Hematopoietic multipotent progenitor cell treated with erythropoietin and hydrocortisone succinate and interleukin-3 and kit ligand, for 6 days (in vitro differentiated cells): ENCODE results near the gene KRTAP5-10.
"Not testable (repeated sequence)": the region's sequence is repeated elsewhere in the genome, so short reads cannot be mapped to it uniquely, and the experiment has no call there.

Experiments
- DNase-seq: peaks from one replicate; pipeline ENCODE4 v3.0.0-alpha.2; 2015

KRTAP5-10 gene

DNA sequence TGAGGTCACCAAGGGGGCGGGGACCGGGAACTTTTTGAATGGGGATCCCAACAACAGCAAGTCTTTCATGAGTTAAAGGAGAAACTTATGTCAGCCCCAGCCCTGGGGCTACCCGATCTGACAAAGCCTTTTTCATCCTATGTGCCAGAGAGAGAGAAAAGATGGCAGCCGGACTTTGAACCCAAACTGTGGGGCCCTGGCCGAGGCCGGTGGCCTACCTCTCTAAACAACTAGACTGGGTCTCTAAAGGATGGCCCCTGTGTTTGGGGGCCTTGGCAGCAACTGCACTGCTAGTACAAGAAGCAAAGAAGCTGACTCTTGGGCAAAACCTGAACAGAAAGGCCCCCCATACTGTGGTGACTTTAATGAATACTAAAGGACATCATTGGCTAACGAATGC lies 48.6 kb downstream of the KRTAP5-10 start:
- DNase-seq = not testable (repeated sequence)

DNA sequence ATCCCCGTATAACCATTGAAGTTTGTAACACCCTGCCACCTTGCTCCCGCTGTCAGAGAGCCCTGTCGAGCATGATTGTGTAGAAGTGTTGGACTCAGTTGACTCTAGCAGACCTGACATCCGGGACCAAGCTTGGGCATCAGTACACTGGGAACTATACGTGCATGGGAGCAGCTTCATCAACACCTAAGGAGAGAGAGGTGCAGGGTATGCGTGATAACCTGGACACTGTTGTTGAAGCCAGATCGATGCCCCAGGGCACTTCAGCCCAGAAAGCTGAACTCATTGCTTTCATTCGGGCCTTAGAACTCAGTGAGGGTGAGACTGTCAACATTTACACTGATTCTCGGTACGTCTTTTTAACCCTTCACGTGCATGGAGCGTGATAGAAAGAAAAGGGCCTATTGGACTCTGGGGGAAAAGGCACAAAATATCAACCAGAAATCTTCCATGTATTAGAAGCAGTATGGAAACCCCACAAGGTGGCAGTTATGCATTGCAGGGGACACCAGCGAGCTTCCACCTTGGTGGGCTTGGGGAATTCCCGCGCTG lies 49.1 kb downstream of the KRTAP5-10 start:
- not testable (repeated sequence) for DNase-seq

DNA sequence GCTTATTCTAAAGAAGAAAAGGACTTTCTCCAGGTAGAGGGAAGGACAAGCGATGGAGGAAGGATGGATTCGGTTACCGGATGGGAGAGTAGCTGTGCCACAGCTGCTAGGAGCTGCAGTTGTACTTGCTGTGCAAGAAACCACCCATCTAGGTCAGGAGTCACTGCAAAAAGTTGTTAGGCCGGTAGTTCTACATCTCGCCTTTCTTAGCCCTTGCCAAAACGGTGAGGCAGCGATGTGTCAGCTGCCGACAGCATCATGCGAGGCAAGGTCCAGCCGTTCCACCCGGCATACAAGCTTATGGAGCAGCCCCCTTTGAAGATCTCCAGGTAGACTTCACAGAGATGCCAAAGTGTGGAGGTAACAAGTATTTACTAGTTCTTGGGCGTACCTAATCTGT lies 49.6 kb downstream of the KRTAP5-10 start:
- not testable (repeated sequence) for DNase-seq
